ENCODE results near the gene ANXA4. TPM values are rescaled to one million over a fixed set of nuclear protein-coding genes. Genes with fewer than 3 reads are reported as not detected.

The ANXA4 gene
- total RNA-seq, 1 donor from 2014 or later, result 84.5 TPM

DNA sequence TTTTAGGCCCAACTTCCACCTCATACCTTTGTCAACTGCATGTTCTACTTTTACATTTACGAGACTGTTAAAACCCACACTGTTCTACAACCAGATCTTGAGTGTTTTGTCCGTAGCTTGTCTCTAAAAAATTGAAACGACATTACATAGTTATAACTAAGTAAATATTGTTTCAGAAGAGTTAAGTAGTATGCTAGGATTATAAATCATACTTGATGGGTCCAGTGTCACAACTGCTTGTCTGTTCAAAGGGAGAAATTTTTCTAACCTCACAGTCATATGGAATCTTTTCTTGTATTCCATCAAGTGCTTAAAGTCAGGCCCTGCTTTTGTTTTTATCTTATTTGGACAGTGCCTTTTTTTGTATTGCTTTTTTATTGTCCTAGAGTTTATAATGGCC is 91.8 kb downstream of the ANXA4 start:
- no peak for DNase-seq (ENCODE audit: extremely low spot score, unreplicated experiment)
- peaks cover 25% of the 10 kb centered on the region for H3K4me1 Mint-ChIP-seq (ENCODE audit: unreplicated experiment)
- H3K9me3 Mint-ChIP-seq, result no peaks in the 10 kb centered on the region
- H3K36me3 Mint-ChIP-seq, result peaks cover 9% of the 10 kb centered on the region
- H3K27me3 Mint-ChIP-seq, result no peaks in the 10 kb centered on the region
- H3K27ac Mint-ChIP-seq, result no peak overlapping the region
- TF ChIP-seq, protein P1, sequence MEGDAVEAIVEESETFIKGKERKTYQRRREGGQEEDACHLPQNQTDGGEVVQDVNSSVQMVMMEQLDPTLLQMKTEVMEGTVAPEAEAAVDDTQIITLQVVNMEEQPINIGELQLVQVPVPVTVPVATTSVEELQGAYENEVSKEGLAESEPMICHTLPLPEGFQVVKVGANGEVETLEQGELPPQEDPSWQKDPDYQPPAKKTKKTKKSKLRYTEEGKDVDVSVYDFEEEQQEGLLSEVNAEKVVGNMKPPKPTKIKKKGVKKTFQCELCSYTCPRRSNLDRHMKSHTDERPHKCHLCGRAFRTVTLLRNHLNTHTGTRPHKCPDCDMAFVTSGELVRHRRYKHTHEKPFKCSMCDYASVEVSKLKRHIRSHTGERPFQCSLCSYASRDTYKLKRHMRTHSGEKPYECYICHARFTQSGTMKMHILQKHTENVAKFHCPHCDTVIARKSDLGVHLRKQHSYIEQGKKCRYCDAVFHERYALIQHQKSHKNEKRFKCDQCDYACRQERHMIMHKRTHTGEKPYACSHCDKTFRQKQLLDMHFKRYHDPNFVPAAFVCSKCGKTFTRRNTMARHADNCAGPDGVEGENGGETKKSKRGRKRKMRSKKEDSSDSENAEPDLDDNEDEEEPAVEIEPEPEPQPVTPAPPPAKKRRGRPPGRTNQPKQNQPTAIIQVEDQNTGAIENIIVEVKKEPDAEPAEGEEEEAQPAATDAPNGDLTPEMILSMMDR (conservative IDR thresholded peaks at IDR 0.05), result no peak
- peak overlapping the region; percentile 56 for H3K4me3 Mint-ChIP-seq

DNA sequence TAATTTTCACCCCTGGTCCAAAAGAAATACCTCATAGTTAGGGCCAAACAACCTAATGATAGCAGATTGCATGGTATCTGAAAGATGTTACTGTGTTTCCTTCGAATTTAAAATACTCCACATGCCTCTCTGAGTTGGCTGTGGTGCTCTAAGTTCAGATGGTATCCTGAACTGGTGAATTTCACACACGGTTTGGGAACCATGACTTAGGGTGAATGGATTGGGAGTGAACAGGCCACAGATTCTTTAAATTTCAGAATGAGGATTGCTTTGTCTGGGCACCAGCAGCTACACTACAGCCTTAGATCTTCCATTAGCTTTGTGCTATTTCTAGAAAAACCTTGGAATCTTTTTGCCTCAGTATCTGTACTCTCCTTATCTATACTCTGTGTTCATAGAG is 93.7 kb downstream of the ANXA4 start:
- no peak overlapping the region for H3K4me3 Mint-ChIP-seq
- DNase-seq (ENCODE audit: extremely low spot score, unreplicated experiment), result no peak
- H3K9me3 Mint-ChIP-seq, result no peaks in the 10 kb centered on the region
- peaks cover 13% of the 10 kb centered on the region for H3K36me3 Mint-ChIP-seq
- no peaks in the 10 kb centered on the region for H3K27me3 Mint-ChIP-seq
- TF ChIP-seq, protein P1 (conservative IDR thresholded peaks at IDR 0.05), result no peak
- H3K27ac Mint-ChIP-seq, result no peak overlapping the region
- peaks cover 20% of the 10 kb centered on the region for H3K4me1 Mint-ChIP-seq (ENCODE audit: unreplicated experiment)

DNA sequence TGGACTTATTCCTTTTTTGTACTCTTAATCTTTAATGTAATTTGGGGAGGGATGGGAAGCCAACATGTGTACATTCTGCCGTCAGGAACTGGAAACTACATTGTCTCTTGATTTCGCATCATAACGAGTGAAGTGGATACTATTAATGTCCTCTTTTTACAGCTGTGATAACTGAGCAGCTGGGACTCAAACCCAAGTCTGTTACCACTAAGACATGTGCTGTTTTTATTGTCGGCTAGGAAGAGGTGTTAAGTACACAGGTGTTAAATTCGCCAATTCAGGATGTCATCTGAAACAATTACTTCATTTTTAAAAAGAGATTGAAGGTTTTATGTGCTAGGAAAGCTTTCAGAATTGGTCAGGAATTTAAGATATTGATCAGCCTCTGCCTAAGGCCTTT is 94.4 kb downstream of the ANXA4 start:
- TF ChIP-seq, protein P1 (conservative IDR thresholded peaks at IDR 0.05), result no peak
- Mint-ChIP-seq H3K27me3 (no peaks in the 10 kb centered on the region), H3K4me1 (ENCODE audit: unreplicated experiment) (peaks cover 19% of the 10 kb centered on the region), H3K27ac (no peak overlapping the region), H3K4me3 (no peak overlapping the region), H3K9me3 (no peaks in the 10 kb centered on the region), H3K36me3 (peaks cover 13% of the 10 kb centered on the region)
- no peak for DNase-seq (ENCODE audit: extremely low spot score, unreplicated experiment)

DNA sequence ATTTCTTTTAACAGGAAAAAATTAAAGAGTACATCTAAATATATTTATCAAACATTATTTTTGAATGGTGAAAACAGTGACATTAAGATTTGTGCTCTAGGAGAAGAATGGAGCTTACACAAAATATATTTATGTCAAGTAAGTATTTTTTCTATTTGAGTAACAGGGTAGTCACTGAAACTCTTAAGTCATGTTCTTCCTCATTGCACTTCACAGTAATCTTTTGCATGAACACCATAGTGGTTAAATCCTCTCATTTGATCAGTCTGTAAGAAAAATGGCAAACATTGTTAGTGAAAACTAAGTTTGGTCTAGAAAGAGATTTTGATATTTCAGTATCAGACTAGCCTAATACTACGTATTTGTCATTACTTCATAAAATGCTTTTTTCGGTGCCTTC is 95.6 kb downstream of the ANXA4 start:
- Mint-ChIP-seq H3K36me3 (peaks cover 11% of the 10 kb centered on the region), H3K4me3 (no peak overlapping the region), H3K27ac (no peak overlapping the region), H3K9me3 (no peaks in the 10 kb centered on the region), H3K27me3 (no peaks in the 10 kb centered on the region), H3K4me1 (ENCODE audit: unreplicated experiment) (peaks cover 19% of the 10 kb centered on the region)
- DNase-seq (ENCODE audit: extremely low spot score, unreplicated experiment), result no peak
- TF ChIP-seq, protein P1 (conservative IDR thresholded peaks at IDR 0.05), result no peak

DNA sequence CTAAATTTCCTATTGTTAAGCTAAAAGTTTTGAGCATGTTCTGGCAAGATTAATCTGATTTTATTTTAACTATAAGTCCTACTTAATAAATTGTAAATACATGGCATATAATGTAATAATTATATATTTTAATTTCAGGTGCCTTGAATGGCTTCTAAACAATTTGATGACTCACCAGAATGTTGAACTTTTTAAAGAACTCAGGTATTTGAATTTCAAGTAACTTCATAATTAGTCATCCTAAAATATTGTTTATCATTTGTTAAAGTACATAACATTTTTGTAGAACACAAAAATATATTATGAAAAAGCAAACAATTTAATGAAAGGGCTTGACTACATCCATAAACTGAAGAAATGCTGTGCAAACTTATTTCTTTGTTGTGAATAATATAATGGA is 102.1 kb downstream of the ANXA4 start:
- Mint-ChIP-seq H3K27me3 (no peaks in the 10 kb centered on the region), H3K9me3 (no peaks in the 10 kb centered on the region), H3K27ac (no peak overlapping the region), H3K4me3 (no peak overlapping the region), H3K4me1 (ENCODE audit: unreplicated experiment) (no peaks in the 10 kb centered on the region), H3K36me3 (peaks cover 30% of the 10 kb centered on the region)
- no peak for DNase-seq (ENCODE audit: extremely low spot score, unreplicated experiment)
- TF ChIP-seq, protein P1 (conservative IDR thresholded peaks at IDR 0.05), result no peak

DNA sequence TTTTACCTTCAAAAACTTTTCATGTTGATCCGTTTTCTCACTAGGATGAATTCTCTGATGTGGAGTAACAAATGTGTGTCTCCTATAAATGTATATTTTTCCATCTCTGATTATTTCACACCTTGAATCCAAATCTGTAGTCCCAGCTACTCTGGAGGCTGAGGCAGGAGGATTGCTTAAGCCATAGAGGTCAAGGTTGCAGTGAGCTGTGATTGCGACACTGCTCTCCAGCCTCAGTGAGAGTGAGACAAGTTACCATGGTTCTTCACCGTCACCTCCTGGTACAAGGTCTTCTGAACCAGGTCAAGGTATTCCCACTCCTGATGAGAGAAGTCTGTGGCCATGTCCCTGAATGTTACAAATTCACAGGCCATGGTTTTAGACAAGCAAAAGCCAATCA is 102.6 kb downstream of the ANXA4 start:
- DNase-seq (ENCODE audit: extremely low spot score, unreplicated experiment), result no peak
- Mint-ChIP-seq H3K27me3 (no peaks in the 10 kb centered on the region), H3K4me3 (no peak overlapping the region), H3K4me1 (ENCODE audit: unreplicated experiment) (no peaks in the 10 kb centered on the region), H3K36me3 (peaks cover 24% of the 10 kb centered on the region), H3K9me3 (no peaks in the 10 kb centered on the region), H3K27ac (no peak overlapping the region)
- TF ChIP-seq, protein P1 (conservative IDR thresholded peaks at IDR 0.05), result no peak
